ENCODE data around the gene TUBB2A.
A peak's percentile ranks its signal among the peaks of the same experiment; 100 is the strongest.
"Not testable (repeated sequence)": the region's sequence is repeated elsewhere in the genome, so short reads cannot be mapped to it uniquely, and the experiment has no call there.

TUBB2A gene

DNA sequence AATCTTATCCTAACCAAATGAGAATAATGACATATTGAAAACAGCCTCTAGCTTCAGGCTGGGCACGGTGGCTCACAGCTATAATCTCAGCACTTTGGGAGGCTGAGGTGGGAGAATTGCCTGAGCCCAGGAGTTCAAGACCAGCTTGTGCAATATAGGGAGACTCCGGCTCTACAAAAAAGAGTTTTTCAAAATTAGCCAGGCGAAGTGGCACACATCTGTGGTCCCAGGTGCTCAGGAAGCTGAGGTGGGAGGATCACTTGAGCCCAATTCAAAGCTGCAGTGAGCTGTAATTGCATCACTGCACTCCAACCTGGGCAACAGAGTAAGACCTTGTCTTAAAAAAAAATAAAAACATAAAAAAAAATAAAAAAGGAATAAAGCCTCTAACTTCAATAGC is 4.7 kb downstream of the TUBB2A start:
- no peak for DNase-seq (ENCODE audit: low spot score)

DNA sequence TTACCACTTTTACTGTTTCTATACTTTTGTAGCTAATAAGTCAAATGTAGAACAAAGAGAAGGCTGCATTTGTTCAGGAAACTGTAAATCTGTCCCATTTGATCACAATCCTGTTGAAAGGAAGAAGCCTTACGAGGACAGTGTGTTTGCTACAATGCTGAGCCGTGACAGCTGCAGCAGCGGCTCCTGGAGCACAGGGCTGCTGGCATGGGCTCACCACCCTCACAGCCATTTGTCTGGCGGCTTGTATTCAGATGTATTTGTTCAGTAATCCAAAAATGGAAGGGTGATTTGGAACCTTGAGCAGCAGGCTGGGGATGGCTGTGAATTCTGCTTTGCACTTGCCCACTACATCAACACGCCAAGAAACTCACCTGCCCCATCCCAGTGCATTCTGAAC is 5.7 kb downstream of the TUBB2A start:
- DNase-seq (ENCODE audit: low spot score), result no peak

DNA sequence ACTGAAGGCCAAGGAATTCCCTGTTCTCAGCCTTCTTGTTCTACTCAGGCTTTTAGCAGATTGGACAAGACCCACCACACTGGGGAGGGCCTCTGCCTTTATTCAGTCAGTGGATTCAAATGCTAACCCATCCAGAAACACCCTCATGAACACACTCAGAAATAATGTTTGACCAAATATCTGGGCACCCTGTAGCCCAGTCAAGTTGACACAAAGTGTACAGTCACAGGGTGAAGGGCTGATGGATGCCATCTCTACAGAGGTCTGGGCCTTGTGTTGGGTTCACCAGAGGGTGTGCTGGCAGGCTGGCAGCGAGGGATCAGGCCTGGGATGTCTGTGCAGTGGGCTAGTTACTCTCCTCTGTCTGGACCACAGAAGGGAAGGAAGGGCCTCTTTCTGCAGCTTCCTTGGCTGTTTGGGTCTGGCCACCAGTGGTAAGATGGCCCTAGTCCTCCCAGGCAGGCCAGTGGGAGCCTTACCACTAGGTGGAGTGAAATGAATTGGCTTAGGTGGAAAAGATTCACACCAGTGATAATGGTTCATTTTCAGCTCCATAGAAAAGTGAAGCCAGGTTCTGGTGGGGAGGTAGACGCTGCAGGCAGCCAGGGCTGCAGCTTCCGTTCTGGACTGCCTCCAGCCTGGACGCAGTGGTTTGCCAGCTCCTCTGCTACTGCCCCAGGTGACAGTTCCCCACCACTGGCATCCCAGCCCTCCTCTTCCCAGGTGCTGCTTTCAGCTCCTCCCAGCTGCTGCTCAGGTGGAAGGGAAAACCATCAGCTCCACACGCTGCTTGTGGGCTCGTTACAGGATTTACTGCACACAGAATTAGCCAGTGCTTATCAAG is 9.2 kb downstream of the TUBB2A start:
- DNase-seq (ENCODE audit: low spot score), result no peak

DNA sequence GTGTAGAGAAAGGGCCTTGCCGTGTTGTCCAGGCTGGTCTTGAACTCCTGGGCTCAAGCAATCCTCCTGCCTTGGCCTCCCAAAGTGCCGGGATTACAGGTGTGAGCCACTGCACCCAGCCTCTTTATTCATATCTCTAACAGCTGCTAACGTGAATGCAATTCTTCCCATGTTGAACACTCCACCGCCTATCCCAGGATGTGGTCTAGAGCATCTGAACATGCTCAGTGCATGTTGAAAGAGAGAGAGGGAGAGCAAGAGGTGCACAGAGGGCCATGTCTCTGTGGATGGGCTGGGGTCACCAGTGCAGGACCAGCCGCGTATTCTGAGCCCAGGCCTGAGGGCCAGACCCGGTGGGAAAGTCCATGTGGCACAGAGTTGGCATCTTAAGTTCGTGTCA is 12.8 kb downstream of the TUBB2A start:
- DNase-seq (ENCODE audit: low spot score), result no peak

DNA sequence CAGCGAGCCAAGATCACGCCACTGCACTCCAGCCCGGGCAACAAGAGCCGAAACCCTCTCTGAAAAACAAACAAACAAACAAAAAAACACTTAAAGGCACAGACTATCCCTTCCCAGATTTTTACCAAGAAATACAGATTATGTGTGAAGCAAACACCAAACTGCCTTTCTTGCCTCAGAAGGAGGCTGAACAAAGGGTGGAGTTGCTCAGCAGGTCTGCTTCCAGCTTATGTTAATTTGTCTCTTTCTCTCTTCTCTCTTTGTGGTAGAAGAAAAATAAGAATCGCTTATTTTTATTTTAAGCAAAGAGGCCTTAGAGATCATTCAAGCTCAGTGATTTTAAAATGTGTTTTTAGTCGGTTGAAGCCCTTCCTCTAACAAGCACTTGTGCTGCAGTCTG is 14.2 kb downstream of the TUBB2A start:
- DNase-seq (ENCODE audit: low spot score), result no peak

DNA sequence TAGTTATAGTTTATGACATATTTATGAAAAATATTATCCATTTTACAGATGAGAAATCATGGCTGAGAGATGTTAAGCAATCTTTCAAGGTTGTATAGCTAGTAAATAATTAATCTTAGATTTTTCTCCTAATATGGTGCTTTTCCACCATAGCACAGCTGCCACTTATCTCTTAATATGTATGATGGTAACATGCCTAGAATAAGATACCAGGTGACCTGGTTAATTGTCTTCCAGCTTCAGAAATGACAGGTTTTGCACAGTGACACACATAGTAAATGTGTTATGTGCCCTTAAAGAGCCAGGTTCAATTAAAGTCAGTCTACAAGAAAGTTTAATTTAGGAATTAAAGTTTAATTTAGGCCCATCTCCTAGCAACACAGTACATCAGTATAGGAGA is 14.8 kb downstream of the TUBB2A start:
- DNase-seq (ENCODE audit: low spot score), result no peak

DNA sequence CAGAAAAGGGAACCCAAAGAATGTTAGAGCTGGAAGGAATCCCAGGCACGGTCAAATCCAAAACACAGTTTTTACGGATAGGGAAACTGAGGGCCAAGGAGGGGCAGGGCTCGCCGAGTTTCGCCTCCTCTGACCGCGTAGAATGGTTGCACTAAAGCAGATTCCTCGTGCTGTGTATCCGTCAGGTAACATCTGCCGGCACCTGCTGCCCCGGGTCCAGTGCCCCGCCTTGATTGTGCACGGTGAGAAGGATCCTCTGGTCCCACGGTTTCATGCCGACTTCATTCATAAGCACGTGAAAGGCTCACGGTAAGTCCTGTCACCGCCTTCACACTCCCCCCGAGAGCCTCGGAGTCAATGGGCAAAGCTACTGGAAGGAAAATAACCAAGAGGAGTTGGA is 17.1 kb downstream of the TUBB2A start:
- DNase-seq (ENCODE audit: low spot score), result no peak

DNA sequence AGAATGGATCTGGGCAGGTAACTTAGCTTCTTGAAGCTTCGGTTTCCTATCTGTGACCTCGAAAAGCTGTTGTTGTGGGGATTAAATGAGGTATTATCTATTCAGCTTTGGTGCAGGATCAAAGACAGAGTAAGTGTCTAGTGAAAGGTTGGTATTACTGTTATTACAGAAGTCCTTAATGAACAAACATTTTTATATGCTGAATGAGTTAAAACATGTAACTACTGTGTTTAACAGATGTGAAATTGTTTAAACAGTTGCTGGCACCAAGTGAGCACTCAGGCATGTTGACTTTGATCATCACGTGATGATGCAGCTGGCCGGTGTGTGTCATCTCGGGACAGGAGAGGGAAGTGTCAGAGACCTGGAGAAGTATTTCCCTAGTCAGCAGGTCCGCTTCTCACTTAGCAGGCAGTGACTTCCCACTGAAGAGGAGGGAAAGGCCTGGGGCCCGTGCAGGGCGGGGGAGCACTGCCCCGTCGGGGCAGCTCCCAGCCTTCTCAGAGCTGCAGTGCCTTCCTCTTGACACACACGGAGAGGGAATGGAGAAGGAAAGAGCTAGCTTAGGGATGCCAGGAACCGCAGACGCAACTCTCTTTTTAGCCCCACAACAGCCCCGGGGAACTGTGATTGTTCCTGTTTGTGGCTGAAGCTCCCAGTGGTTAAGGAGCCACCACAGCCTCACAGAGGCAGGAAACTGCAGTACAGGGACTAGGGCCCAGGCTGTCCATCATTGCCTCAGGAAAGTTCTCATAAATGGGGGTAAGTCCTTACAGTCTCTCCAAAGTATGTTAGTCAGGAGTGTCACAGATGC is 18.0 kb downstream of the TUBB2A start:
- peak; percentile 81 for DNase-seq (ENCODE audit: low spot score)

DNA sequence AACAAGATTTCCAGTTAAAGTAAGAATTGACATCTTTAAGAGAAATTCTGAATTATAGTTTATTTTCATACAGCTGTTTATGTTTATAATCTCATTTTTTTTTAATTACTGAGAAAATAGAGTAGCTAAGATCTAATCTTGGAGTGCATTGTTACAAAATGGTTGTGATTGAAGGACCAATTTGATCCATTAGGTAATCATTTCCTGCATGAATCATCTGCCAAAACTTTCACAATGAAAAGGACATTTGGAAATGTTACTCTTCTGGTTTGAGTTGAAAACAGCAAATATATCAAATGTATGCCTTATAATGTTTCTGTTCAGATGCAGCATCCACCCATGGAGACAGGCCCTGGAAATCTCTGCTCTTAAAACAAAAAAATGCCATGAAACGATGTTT is 19.0 kb downstream of the TUBB2A start:
- no peak for DNase-seq (ENCODE audit: low spot score)

DNA sequence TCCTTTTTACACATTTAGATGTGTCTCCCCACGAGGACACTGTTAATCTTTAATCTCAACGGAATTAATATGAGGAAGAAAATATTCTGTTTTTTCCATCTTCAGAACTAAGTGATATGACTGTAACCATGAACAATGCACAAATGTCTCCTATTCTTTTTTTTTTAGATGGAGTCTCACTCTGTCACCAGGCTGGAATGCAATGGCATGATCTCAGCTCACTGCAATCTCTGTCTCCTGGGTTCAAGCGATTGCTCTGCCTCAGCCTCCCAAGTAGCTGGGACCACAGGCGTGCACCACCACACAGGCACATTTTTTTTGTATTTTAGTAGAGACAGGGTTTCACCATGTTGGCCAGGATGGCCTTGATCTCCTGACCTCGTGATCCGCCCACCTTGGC is 19.5 kb downstream of the TUBB2A start:
- not testable (repeated sequence) for DNase-seq (ENCODE audit: low spot score)

DNA sequence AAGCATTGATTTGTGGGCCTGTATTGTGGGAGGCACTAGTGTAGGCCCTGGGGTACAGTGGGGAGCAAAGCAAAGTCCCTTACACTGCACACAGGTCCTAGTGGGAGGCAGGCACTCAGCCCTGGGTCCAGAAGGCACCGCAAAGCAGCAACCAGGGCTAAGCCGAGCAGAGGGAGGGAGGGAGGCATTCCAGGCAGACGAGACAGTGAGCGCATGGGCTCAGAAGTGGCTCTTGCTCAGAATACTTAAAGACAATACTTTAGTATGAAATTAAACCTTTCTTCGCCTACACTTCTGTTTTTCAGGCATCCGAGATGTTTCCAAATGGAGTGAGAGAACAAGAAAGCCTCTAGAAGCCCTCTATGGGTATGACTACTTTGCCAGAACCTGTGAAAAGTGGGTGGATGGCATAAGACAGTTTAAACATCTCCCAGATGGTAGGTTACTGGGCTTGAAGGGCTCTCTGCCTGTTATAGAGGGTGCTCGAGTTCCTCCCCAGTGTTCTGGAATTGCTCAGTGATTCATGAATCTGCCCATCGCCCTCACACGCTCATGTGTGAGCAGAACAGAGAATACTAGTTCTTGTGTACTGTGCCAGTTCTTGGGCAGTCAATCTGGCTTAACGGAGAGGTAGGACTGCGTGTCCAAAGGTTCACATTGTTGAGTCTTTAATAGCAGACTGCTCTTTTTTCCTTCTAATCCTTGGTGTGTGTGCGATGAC is 20.1 kb downstream of the TUBB2A start:
- no peak for DNase-seq (ENCODE audit: low spot score)

DNA sequence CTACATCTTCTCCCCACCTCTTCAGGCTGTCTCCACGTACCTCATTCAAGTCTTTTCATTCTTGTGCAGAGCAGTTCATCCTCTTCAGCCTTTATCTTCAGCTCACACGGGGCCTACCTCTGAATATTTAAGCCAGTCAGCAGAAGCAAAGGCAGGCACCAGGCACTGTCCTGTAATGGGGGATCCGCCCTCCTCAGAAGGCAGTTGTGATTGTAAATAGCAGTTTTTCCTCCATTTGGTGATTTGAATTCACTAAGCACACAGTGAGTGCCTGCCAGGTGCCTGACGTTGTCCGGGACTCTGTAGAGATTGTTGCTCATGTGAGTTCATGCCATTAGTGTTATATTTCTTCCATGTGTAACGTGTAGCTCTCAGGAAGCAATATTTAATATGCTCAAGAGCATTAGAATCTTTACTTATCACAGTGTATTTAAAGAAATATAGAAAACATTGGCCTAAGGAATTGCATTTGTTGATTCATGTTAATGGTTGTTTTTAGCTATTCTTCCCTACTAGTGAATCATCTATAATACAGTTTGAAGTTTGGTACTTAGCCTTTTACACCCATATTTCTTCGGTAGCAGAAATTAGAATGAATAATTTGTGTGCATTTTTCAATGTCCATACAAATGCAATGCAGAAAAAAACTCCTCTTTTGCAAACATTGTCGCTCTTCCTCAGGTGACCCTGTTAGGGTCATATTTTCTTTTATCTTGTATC is 20.9 kb downstream of the TUBB2A start:
- DNase-seq (ENCODE audit: low spot score), result no peak

DNA sequence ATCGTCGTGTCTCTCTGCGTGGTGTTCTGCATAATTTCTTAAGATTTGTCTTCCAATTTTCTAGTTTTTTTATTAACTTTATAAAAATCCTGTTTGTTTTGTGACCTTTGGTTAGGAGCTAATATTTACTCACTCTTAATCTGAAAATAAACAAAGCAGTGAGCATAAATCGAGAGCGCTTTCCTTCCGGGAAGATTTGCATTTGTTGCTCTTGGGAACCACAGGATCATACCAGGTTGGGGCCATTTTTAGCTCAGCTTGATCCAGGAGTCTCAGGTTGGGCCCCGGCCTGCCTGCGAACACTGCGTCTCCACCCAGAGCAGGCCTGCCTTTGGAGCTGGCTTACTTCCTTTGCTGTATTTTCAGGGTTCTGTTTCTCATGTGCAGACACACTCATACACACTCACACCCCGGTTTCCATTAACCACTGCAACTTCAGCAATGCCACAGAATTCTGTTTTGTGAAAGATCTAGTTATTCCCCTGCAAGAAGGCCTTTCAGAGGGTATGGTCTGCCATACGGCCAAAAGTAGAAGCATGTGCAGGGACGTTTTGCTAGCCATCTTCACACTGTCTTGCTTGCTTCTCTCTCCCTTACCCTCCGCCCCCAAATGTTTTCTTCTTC is 21.6 kb downstream of the TUBB2A start:
- no peak for DNase-seq (ENCODE audit: low spot score)

DNA sequence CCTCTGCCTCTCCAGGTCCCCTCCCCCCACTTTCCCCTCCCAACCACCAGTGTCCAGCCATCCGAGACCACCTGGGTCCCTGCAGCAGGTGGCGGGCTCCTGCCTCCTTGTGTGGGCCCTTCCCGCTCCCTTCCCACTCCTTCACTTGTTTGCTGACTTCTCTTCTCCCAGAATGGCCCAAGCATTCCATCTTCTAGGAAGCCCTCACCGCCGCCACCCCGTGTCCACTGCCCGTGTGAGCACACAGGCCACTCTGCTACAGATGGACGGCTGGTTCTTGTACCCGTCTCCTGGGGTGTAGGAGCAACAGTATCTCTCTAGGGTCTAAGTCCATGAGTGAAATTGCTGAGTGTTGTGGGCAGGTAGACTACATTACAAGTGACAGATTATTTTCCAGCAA is 23.8 kb downstream of the TUBB2A start:
- DNase-seq (ENCODE audit: low spot score), result no peak

DNA sequence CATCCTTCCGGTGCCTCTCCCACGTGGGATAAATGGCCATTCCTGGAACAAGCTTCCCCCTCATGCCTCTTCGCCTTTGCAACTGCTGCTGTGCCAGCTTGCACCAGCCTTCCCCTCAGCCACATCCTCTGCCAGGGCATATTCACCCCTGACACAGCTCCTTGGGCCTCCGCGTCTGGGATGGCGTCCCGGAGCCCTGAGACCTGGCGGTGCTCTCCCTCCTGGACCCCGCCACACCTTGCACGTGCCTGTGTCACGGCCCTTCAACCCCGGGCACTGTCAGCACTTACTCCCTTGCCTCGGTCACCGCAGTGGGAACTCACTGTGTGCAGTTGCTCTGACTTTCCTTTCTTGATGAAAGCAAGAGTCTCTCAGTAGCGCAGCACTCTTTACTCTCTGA is 25.6 kb downstream of the TUBB2A start:
- no peak for DNase-seq (ENCODE audit: low spot score)

DNA sequence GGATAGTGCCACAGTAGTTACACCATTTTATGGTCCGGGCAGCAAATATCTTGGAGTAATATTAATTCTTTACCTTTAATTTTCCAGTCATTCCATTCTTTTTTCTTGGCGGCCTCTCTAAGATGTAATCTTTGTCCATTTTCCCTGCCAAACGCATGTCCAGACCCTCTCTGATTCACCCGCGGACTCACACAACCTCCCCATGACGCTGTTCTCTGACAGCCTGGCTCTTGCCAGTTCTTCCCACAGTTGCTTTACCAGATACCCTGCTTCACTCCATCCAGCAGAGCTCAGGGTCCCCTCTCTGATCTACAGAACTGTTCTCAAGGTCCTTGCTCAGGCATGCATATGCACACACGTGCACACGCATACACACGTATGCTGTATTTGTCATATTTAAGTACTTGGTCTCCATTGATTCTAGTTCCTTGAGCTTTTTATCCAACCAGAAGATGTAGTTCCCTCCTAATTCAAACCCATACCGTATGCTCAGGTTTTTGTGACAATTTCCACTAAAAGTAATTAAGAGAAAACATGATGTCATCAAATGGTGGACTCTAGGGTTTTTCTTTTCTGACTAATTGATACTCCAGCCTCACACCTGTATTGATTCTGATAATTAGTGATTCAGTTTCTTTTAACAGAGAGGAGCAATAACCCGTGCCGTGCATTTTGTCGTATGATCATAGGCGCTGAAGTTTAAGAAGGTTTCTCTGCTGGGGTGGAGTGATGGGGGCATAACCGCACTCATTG is 28.8 kb downstream of the TUBB2A start:
- no peak for DNase-seq (ENCODE audit: low spot score)

DNA sequence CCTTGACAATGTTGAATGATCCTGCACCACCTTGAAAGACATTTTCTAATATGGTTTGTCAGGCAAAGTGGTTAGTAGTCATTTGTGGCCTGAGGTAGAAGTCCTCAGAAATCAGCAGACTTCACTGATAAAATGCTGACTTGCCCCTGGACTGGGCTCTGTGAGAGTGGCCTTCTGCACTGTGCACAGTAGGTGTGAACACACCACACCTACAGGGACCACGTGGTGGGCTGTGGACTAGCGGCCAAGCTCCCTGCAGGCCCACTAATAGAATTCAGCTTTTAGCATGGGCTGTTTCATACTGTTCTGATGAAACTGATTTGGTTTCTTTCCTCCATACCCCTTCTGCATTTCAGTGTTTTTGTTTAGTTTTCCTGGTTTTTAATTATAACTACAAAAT is 31.5 kb downstream of the TUBB2A start:
- no peak for DNase-seq (ENCODE audit: low spot score)

DNA sequence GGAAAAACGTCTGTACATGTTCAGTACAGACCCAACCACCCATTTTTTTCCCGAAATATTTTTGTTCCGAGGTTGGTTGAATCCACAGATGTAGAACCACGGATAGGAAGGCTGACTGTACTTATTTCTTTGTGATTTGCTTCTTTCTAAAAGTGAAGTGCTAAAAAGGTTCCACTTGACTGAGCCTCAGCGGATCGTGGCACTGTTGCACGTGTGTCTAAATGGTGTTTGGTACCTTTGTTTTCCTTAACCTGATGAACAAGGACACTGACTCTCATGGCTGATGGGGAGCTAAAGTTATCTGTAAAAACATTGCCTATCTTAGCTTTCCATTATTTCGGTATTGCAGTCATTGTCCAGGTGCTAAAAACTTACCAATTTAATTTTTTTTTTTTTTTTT is 32.7 kb downstream of the TUBB2A start:
- no peak for DNase-seq (ENCODE audit: low spot score)

DNA sequence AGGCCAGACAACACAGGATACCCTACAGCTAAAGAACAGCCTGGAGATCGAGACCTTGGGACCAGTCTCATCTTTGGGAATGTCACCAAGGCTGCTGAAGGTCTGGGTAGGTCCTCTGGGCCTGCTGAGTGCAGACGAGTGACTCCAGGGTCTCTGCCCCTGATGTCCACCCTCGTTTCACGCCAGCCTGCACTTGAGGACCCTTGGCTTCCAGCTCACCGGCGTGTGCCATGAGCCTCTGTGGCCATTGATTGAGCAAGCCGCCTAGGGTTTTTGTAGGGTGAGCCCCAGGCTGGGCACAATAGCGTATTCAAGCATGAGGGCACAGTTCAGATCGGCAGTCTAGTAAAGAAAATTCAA is 34.5 kb downstream of the TUBB2A start:
- no peak for DNase-seq (ENCODE audit: low spot score)

DNA sequence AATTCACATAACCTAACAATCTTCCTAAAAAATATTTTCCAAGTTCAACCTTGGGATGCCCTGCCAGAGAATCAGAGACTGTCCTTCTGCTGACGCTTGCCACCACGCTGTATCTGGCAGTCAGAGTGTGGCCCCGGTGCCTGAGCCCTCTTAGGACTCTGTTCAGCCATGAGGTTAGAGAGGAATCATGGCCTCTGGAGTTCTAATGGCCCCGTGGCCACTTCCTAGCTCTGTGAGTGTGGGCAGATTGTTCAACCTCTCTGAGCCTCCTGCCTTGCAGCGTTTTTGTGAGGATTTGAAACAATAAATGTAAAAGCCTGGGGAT is 36.6 kb downstream of the TUBB2A start:
- DNase-seq (ENCODE audit: low spot score), result no peak

DNA sequence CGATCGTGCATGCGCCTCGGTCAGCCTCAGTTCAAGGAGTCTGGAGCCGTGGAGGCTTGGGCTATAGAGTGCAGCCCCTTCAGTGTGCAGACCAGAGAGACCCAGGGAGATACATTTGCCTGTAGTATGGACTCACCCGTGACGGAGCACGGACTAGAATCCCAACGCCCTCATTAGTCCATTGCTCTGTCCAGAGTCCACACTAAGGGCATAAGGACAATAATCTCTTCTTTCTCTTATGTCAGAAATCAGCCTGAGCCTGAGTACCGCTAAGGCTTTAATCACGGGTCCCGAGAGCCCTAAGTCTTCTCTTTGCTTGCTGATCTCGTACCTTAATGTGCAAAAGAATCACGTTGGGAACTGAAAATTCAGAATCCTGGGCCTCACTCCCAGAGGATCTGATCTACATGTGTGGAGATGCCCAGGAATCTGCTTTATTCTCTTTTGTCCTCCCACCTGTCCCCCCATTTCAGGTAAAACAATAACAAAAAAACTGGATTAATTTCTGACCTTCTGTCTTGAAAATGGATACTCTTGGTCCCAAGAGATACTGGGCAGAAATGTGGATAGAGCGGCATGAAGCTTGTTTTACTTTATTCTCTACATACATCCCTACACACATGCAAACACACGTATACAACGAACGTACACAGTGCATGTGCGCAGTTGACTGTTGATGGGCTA is 38.2 kb downstream of the TUBB2A start:
- peak; percentile 32 for DNase-seq (ENCODE audit: low spot score)

Data from HuH-7.5 (cell line).